Measurements from ENCODE around the gene CD244.
"Not testable (repeated sequence)": the region's sequence is repeated elsewhere in the genome, so short reads cannot be mapped to it uniquely, and the experiment has no call there.

CD244 gene

GRCh38 chr1:160797861-160798273 lies 64.8 kb downstream of the CD244 start:
- TF ChIP-seq, protein P1, sequence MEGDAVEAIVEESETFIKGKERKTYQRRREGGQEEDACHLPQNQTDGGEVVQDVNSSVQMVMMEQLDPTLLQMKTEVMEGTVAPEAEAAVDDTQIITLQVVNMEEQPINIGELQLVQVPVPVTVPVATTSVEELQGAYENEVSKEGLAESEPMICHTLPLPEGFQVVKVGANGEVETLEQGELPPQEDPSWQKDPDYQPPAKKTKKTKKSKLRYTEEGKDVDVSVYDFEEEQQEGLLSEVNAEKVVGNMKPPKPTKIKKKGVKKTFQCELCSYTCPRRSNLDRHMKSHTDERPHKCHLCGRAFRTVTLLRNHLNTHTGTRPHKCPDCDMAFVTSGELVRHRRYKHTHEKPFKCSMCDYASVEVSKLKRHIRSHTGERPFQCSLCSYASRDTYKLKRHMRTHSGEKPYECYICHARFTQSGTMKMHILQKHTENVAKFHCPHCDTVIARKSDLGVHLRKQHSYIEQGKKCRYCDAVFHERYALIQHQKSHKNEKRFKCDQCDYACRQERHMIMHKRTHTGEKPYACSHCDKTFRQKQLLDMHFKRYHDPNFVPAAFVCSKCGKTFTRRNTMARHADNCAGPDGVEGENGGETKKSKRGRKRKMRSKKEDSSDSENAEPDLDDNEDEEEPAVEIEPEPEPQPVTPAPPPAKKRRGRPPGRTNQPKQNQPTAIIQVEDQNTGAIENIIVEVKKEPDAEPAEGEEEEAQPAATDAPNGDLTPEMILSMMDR (conservative IDR thresholded peaks at IDR 0.05; ENCODE audit: low read depth, low read length), result no peak
- H3K4me3 ChIP-seq (ENCODE audit: low read depth, low read length), result no peak overlapping the region
- DNase-seq (ENCODE audit: low read depth), result no peak

DNA sequence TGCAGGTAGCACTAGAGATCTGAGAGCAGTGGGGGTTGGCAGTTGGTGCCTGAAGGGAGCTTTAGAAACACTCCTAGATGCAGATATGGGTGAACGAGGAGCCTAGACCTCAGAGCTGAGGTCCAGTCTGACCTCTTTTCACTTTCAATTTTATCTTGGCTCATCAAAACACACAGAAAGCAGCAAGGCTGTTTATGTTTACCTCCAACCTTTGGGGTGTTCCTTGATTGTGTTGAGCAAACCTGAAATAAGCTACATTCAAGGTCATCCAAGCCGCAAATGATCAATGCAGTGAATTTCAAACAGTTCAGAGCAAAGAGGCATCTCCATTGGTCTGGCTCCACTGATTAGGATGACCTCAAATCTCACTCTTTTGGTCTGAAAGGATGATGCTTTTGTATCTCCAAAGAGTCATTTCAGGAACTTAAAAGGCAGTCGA lies 65.4 kb downstream of the CD244 start:
- no peak overlapping the region for H3K4me3 ChIP-seq (ENCODE audit: low read depth, low read length)
- TF ChIP-seq, protein P1 (conservative IDR thresholded peaks at IDR 0.05; ENCODE audit: low read depth, low read length), result no peak
- DNase-seq (ENCODE audit: low read depth), result no peak

- H3K4me3 ChIP-seq (ENCODE audit: low read depth, low read length), result no peak within 1 kb of the TSS
- TF ChIP-seq, protein P1 (conservative IDR thresholded peaks at IDR 0.05; ENCODE audit: low read depth, low read length), result no peak
- DNase-seq (ENCODE audit: low read depth), result no peak
Measured at GRCh38 chr1:160795951-160796383, 66.7 kb downstream of the CD244 start, which contains the start of gene LY9. LY9 (plus strand) TSS chr1:160796174; CDS start chr1:160796188, 14 bp downstream.

- DNase-seq (ENCODE audit: low read depth), result no peak
Measured at GRCh38 chr1:160794376-160794775, 68.3 kb downstream of the CD244 start.

GRCh38 chr1:160789702-160790611 lies 72.7 kb downstream of the CD244 start:
- H3K4me3 ChIP-seq (ENCODE audit: low read depth, low read length), result no peak overlapping the region
- DNase-seq (ENCODE audit: low read depth), result no peak
- TF ChIP-seq, protein P1 (conservative IDR thresholded peaks at IDR 0.05; ENCODE audit: low read depth, low read length), result no peak

More at GRCh38 chr1:160794376-160794775, 68.3 kb downstream of the CD244 start:
- TF ChIP-seq, protein P1 (conservative IDR thresholded peaks at IDR 0.05; ENCODE audit: low read depth, low read length), result no peak
- no peak overlapping the region for H3K4me3 ChIP-seq (ENCODE audit: low read depth, low read length)

- TF ChIP-seq, protein P1 (conservative IDR thresholded peaks at IDR 0.05; ENCODE audit: low read depth, low read length), result no peak
- H3K4me3 ChIP-seq (ENCODE audit: low read depth, low read length), result no peak overlapping the region
- no peak for DNase-seq (ENCODE audit: low read depth)
Measured at GRCh38 chr1:160789051-160789701, 73.5 kb downstream of the CD244 start.

DNA sequence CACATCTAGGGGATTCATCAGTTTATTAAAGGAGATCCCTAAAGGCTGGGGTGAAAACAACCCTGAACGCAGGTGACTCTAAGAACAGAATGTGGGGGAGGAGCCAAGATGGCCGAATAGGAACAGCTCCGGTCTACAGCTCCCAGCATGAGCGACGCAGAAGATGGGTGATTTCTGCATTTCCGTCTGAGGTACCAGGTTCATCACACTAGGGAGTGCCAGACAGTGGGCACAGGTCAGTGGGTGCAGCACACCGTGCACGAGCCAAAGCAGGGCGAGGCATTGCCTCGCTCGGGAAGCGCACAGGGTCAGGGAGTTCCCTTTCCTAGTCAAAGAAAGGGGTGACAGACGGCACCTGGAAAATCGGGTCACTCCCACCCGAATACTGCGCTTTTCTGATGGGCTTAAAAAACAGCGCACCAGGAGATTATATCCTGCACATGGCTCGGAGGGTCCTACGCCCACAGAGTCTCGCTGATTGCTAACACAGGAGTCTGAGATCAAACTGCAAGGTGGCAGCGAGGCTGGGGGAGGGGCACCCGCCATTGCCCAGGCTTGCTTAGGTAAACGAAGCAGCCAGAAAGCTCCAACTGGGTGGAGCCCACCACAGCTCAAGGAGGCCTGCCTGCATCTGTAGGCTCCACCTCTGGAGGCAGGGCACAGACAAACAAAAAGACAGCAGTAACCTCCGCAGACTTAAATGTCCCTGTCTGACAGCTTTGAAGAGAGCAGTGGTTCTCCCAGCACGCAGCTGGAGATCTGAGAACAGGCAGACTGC lies 79.5 kb downstream of the CD244 start:
- not testable (repeated sequence) for H3K4me3 ChIP-seq (ENCODE audit: low read depth, low read length); DNase-seq (ENCODE audit: low read depth)
